Duodenal mucosa (tissue), 2 donors: Measurements from ENCODE around the gene PPRC1.
A peak's percentile ranks its signal among the peaks of the same experiment; 100 is the strongest.

ENCODE experiments used
- H3K27ac ChIP-seq: one replicate; pipeline ENCODE4 v1.7.0; 2013; ENCODE audit warnings: low read depth, low read length
- H3K27me3 ChIP-seq, 2 donors: one replicate each; pipeline ENCODE4 v1.7.0; 2013; ENCODE audit warnings: low read length in 2 of 2, control low read depth in 1 of 2; ENCODE audit not compliant: insufficient read depth in 2 of 2, control insufficient read depth in 1 of 2
- H3K36me3 ChIP-seq, 2 donors: one replicate each; pipeline ENCODE4 v1.7.0; 2013; ENCODE audit warnings: low read length in 2 of 2, control low read depth in 1 of 2; ENCODE audit not compliant: insufficient read depth in 2 of 2, control insufficient read depth in 1 of 2
- H3K4me1 ChIP-seq, 2 donors: one replicate each; pipeline ENCODE4 v1.7.0; 2013; ENCODE audit warnings: low read length in 2 of 2, control low read depth in 1 of 2; ENCODE audit not compliant: insufficient read depth in 2 of 2, control insufficient read depth in 1 of 2
- H3K4me3 ChIP-seq, 2 donors: one replicate each; pipeline ENCODE4 v1.7.0; 2013; ENCODE audit warnings: low read length in 2 of 2, low read depth in 1 of 2
- H3K9ac ChIP-seq, 2 donors: one replicate each; pipeline ENCODE4 v1.7.0; 2013; ENCODE audit warnings: low read length in 2 of 2, low read depth in 1 of 2
- H3K9me3 ChIP-seq, 2 donors: one replicate each; pipeline ENCODE4 v1.7.0; 2013; ENCODE audit warnings: low read length in 2 of 2, control low read depth in 1 of 2; ENCODE audit not compliant: control insufficient read depth in 1 of 2

Gene PPRC1

GRCh38 chr10:102109166-102110116, 23.4 kb upstream of the PPRC1 start:
- no peaks in the 10 kb centered on the region for H3K27me3 ChIP-seq
- H3K4me1 ChIP-seq = peaks cover 17 to 21% of the 10 kb centered on the region in 2 donors
- no peaks in the 10 kb centered on the region for H3K9me3 ChIP-seq
- no peak overlapping the region for H3K4me3 ChIP-seq
- H3K27ac ChIP-seq = no peak overlapping the region
- peaks cover 37 to 55% of the 10 kb centered on the region in 2 donors for H3K36me3 ChIP-seq
- H3K9ac ChIP-seq = no peak overlapping the region

DNA sequence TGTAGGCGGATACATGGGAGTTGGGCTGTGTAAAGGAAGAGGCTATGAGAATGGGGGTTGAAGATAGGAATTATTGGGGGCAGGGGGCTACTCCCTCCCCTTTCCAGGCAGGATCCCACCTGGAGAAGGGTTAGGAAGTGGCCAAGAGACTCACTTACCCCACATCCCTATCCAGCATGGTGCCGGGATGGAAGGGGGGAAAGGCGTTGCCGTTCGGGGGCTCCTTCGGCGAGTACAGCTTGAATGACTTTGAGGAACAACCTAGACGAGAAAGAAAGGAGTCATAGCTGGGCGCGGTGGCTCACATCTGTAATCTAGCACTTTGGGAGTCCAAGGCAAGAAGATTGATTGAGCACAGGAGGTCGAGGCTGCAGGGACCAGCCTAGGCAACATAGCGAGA, 21.6 kb upstream of the PPRC1 start:
- Histone ChIP-seq H3K36me3 (peaks cover 37 to 53% of the 10 kb centered on the region in 2 donors), H3K4me1 (peaks cover 31% of the 10 kb centered on the region in 2 donors), H3K4me3 (no peak overlapping the region), H3K27ac (no peak overlapping the region), H3K9me3 (no peaks in the 10 kb centered on the region), H3K9ac (no peak overlapping the region), H3K27me3 (no peaks in the 10 kb centered on the region)

GRCh38 chr10:102112210-102112817, 20.5 kb upstream of the PPRC1 start:
- Histone ChIP-seq H3K27me3 (no peaks in the 10 kb centered on the region), H3K4me1 (peaks cover 40 to 41% of the 10 kb centered on the region in 2 donors), H3K27ac (no peak overlapping the region), H3K4me3 (no peak overlapping the region), H3K9me3 (no peaks in the 10 kb centered on the region), H3K9ac (no peak overlapping the region), H3K36me3 (peaks cover 37 to 44% of the 10 kb centered on the region in 2 donors)

DNA sequence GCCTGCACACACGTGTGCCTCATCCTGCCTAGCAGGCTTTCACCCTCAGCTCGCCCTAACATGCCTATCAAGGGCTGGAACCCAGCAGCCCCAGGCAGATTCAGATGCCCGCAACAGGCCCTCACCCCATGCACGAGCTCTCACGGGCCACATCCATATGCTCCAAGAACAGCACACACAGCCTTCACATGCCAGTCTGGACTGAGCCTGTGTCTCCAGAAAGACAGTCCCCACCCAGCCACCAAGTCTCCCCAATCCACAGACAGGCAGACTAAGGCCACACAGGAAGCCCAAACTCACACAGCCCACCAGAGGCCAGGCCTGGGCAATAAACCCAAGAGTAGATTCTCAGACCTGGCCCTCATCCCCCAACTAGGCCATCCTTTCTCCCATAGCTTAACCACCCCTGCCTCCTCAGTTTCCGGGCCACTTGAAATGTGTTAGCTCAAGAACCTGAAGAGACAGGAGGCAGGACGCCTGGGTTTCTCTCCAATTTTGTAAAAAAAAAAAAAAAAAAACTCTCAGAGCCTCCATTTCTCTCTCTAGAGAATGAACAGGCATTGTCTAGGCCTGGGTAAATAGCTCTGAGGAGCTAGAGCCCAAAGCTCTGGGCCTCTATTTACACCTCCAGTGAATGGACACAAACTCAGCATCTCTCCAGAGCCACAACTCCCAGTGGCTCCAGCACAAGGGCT, 19.4 kb upstream of the PPRC1 start:
- Histone ChIP-seq H3K4me1 (peaks cover 51 to 52% of the 10 kb centered on the region in 2 donors), H3K27ac (no peak overlapping the region)

GRCh38 chr10:102113956-102114857, 18.6 kb upstream of the PPRC1 start:
- H3K27ac ChIP-seq = no peak overlapping the region
- H3K4me3 ChIP-seq = peak overlapping the region; percentile 75 to 76
- H3K36me3 ChIP-seq = peaks cover 20 to 27% of the 10 kb centered on the region in 2 donors
- H3K9me3 ChIP-seq = no peaks in the 10 kb centered on the region
- H3K4me1 ChIP-seq = peaks cover 57 to 60% of the 10 kb centered on the region in 2 donors
- peak overlapping the region; percentile 67 to 70 for H3K9ac ChIP-seq
- H3K27me3 ChIP-seq = no peaks in the 10 kb centered on the region

More for the DNA sequence above, 19.4 kb upstream of the PPRC1 start:
- H3K36me3 ChIP-seq = peaks cover 28 to 34% of the 10 kb centered on the region in 2 donors
- H3K27me3 ChIP-seq = no peaks in the 10 kb centered on the region
- H3K9ac ChIP-seq = peak overlapping the region; percentile 67 to 70
- peak overlapping the region; percentile 75 to 76 for H3K4me3 ChIP-seq
- no peaks in the 10 kb centered on the region for H3K9me3 ChIP-seq

DNA sequence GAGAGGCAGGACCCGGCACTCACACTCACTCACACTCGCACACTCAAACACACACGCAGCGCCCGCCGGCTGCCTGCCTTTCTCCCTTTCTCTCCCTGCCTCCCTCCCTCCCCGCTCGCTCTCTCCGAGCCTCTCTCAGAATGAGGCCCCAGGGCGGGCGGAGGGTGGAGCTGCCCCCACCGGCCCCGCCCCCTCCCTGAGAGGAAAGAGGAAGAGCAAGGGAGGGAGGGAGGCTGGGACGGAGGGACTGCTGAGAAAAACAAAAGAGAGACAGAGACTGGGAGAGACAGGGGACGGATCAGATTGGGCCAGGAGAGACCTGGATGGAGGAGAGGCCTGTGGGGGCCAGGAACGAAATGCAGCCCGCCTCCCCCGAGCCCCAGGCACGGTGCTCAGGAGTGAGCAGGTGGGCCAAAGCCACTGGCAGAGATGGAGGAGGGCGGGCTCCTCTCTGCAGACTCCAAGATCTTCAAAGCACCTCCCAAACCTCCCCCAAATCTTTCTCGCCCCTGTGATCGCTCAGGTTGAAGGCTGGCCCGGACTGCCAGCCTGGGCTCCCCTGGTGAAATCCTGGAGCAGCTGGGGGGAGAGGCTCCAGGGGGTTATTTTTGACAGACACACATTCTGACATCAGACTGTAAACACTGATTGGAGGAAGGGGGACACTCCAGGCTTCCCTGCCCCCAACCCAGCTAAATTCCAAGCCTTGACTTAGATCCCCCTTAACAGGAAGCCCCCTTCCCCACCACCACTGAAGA, 17.8 kb upstream of the PPRC1 start:
- Histone ChIP-seq H3K4me3 (peak overlapping the region; percentile 74 to 76), H3K9me3 (no peaks in the 10 kb centered on the region), H3K9ac (peak overlapping the region; percentile 74 to 82), H3K36me3 (peaks cover 12 to 18% of the 10 kb centered on the region in 2 donors), H3K4me1 (peaks cover 60 to 64% of the 10 kb centered on the region in 2 donors), H3K27me3 (no peaks in the 10 kb centered on the region), H3K27ac (peak overlapping the region; percentile 66)

DNA sequence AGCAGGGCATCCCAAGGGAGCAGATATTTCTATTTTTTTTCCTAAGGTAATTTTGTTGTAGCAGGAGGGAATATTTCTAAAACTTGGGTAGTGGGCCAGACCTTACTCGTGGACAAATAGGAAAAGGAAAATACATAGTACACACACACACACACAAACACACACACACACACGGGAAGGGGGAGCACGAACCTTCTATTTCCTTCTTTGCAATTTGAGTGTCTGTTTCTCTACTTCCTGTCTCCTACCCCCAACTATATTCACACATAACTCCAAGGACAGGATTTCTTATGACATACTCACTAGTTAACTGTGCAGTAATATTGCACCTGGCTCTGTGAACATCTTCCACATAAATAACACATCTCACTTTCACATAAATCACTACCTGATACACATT, 17.1 kb upstream of the PPRC1 start:
- Histone ChIP-seq H3K9me3 (no peaks in the 10 kb centered on the region), H3K4me3 (peak overlapping the region; percentile 74 to 76), H3K27me3 (no peaks in the 10 kb centered on the region), H3K27ac (no peak overlapping the region), H3K4me1 (peaks cover 60 to 65% of the 10 kb centered on the region in 2 donors), H3K36me3 (peaks cover 5 to 11% of the 10 kb centered on the region in 2 donors), H3K9ac (peak overlapping the region; percentile 74 to 82)

DNA sequence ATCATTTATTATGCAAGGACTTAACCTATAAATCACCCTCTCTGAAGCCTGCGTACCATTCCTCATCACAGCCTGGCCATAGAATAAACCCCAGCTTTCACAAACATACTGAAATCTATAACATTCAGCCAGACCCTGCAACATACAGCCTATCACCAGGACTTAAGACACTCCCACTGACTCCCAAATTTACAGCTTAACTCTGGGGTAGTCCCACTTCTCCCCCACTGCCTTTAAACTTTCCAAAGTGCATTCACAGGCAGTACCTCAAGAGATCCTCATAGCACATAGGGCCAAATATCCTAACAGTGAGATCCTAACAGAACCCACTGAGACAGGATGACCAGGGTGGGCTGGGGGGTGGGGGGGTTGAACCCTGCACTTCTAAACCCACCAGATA, 16.2 kb upstream of the PPRC1 start:
- H3K4me1 ChIP-seq = peaks cover 68 to 74% of the 10 kb centered on the region in 2 donors
- H3K27me3 ChIP-seq = no peaks in the 10 kb centered on the region
- no peaks in the 10 kb centered on the region for H3K9me3 ChIP-seq
- H3K36me3 ChIP-seq = peaks cover 0 to 2% of the 10 kb centered on the region in 2 donors
- H3K4me3 ChIP-seq = no peak overlapping the region
- H3K27ac ChIP-seq = no peak overlapping the region
- H3K9ac ChIP-seq = peak overlapping the region; percentile 30 to 57
